Urothelium cell line (cell line): ENCODE measurements around the gene SREBF1.
"Not testable (repeated sequence)": the region's sequence is repeated elsewhere in the genome, so short reads cannot be mapped to it uniquely, and the experiment has no call there.

Experiments
- DNase-seq: peaks from one replicate; pipeline ENCODE4 v3.0.0; 2011; ENCODE audit warnings: low spot score, mixed read lengths
- FAIRE-seq: peaks from 2 replicates; lab custom pipeline; 2011; peaks lifted over from hg19 to GRCh38; lab: Jason Lieb, UNC

SREBF1 gene

GRCh38 chr17:17813055-17813724, 23.6 kb downstream of the SREBF1 start:
- no peak for FAIRE-seq
- DNase-seq, result no peak

GRCh38 chr17:17812211-17813054, 24.4 kb downstream of the SREBF1 start:
- DNase-seq, result peak; percentile 64
- FAIRE-seq, result no peak

GRCh38 chr17:17811381-17812210, 25.2 kb downstream of the SREBF1 start:
- no peak for FAIRE-seq
- no peak for DNase-seq

- FAIRE-seq, result no peak
- no peak for DNase-seq
Observed at GRCh38 chr17:17810895-17811248, 25.9 kb downstream of the SREBF1 start.

GRCh38 chr17:17810084-17810894, 26.5 kb downstream of the SREBF1 start:
- FAIRE-seq (no peak), DNase-seq (no peak)

GRCh38 chr17:17809531-17810083, 27.2 kb downstream of the SREBF1 start:
- no peak for FAIRE-seq

GRCh38 chr17:17808706-17809432, 27.9 kb downstream of the SREBF1 start:
- DNase-seq, result no peak
- no peak for FAIRE-seq

More at GRCh38 chr17:17809531-17810083, 27.2 kb downstream of the SREBF1 start:
- no peak for DNase-seq

GRCh38 chr17:17808200-17808599, 28.6 kb downstream of the SREBF1 start:
- not testable (repeated sequence) for DNase-seq, FAIRE-seq

- FAIRE-seq (no peak), DNase-seq (no peak)
Observed at GRCh38 chr17:17807440-17807839, 29.3 kb downstream of the SREBF1 start.

GRCh38 chr17:17806611-17807274, 30.0 kb downstream of the SREBF1 start:
- DNase-seq, result no peak

GRCh38 chr17:17806035-17806434, 30.8 kb downstream of the SREBF1 start:
- FAIRE-seq (no peak), DNase-seq (no peak)

More at GRCh38 chr17:17806611-17807274, 30.0 kb downstream of the SREBF1 start:
- FAIRE-seq, result no peak

- FAIRE-seq (peak; percentile 32), DNase-seq (no peak)
Observed at GRCh38 chr17:17805575-17805974, 31.2 kb downstream of the SREBF1 start.

- no peak for FAIRE-seq
Observed at GRCh38 chr17:17804007-17804406, 32.8 kb downstream of the SREBF1 start.

GRCh38 chr17:17801800-17802481, 34.8 kb downstream of the SREBF1 start:
- DNase-seq (no peak), FAIRE-seq (no peak)

More at GRCh38 chr17:17804007-17804406, 32.8 kb downstream of the SREBF1 start:
- no peak for DNase-seq

- DNase-seq, result no peak
- FAIRE-seq, result no peak
Observed at GRCh38 chr17:17800504-17801021, 36.2 kb downstream of the SREBF1 start.

GRCh38 chr17:17798573-17799255, 38.1 kb downstream of the SREBF1 start:
- no peak for FAIRE-seq
- no peak for DNase-seq

- DNase-seq (no peak), FAIRE-seq (no peak)
Observed at GRCh38 chr17:17798010-17798556, 38.7 kb downstream of the SREBF1 start.
